ENCODE data around the gene CPA1. TPM values are rescaled to one million over a fixed set of nuclear protein-coding genes. Genes with fewer than 3 reads are reported as not detected.

CPA1 gene
- polyA plus RNA-seq, 3 donors from 2014 or later: not detected

DNA sequence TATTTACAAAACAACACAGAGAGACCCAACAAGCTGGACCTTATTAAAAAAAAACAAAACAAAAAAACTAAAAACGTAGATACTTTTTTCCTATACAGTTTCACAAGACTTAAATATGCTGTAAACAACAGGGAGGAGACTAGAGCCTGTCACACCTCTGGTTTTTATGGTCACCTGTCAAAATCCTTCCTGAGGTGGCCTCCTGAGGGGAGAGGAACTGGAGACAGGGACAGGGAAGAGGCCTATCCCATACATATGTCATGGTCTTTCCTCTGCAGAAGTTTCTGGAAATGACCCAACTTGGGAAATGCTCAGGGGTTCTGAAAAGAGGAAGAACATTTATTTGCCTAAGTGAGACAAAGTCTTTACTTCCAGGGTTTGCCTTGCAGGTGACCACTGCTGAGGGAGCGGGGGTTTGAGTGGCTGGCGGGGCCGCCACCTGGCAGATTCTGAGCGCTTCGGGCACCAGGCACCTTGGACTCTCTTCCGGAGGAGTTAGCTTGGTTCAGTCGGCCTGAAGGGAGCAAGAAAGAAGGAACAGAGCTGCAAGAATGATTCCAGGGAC, 18.3 kb downstream of the CPA1 start:
- H3K4me1 Mint-ChIP-seq: peaks cover 17 to 26% of the 10 kb centered on the region in 2 donors
- no peak overlapping the region for H3K27ac Mint-ChIP-seq
- no peak for DNase-seq
- H3K27me3 Mint-ChIP-seq (ENCODE audit: low read depth in 3 of 3): peaks cover 0 to 3% (median 2%) of the 10 kb centered on the region in 3 donors
- H3K36me3 Mint-ChIP-seq: peaks cover 5 to 30% (median 25%) of the 10 kb centered on the region in 3 donors
- no peaks in the 10 kb centered on the region for H3K9me3 Mint-ChIP-seq
- H3K4me3 Mint-ChIP-seq: no peak overlapping the region

DNA sequence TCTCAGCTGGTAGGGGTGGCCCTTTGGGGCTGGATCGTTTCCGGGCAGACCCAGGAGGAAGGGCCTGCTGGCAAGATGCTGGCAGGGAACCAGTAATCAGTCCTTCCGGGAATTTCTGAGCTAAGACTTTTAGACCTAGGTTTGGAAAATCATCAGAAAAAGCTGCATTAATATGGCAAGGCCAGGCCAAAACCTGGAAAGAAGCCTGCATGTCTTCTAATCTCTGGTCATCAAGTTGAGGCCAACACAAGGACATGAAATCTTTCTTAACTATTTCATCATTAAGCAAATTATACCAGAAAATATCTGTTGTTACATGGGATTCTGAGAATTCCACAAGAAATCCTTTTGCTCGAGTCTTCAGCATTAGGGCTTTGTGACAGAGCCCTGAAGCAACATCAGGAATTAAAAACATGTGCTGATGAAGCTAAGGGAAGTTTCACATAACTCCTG, 19.9 kb downstream of the CPA1 start:
- Mint-ChIP-seq H3K4me1 (peaks cover 2 to 10% of the 10 kb centered on the region in 2 donors), H3K27me3 (ENCODE audit: low read depth in 3 of 3) (peaks cover 0 to 3% (median 0%) of the 10 kb centered on the region in 3 donors), H3K27ac (no peak overlapping the region), H3K36me3 (peaks cover 5 to 36% (median 31%) of the 10 kb centered on the region in 3 donors), H3K4me3 (no peak overlapping the region), H3K9me3 (no peaks in the 10 kb centered on the region)
- DNase-seq: no peak

DNA sequence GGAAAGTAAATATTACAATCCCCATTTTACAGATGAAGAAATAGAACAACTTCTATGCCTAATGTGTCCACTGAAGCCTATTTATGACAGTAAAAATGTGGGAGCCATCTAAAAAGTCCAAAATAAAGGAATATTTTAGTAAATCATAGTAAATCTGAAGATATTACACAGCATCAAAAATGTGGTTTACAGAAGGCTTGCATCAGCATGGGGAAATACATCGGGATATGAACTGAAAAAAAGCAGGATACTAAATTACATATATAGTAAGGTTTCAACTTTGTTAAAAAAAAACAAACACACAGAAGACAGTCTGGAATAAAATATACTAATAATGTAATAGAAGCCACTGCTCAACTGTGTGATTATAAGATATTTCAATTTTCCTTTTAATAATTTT, 20.8 kb downstream of the CPA1 start:
- Mint-ChIP-seq H3K4me1 (peaks cover 0 to 5% of the 10 kb centered on the region in 2 donors), H3K36me3 (peaks cover 5 to 40% (median 31%) of the 10 kb centered on the region in 3 donors), H3K4me3 (no peak overlapping the region), H3K9me3 (no peaks in the 10 kb centered on the region), H3K27me3 (ENCODE audit: low read depth in 3 of 3) (peaks cover 0 to 3% (median 0%) of the 10 kb centered on the region in 3 donors), H3K27ac (no peak overlapping the region)
- DNase-seq: no peak

DNA sequence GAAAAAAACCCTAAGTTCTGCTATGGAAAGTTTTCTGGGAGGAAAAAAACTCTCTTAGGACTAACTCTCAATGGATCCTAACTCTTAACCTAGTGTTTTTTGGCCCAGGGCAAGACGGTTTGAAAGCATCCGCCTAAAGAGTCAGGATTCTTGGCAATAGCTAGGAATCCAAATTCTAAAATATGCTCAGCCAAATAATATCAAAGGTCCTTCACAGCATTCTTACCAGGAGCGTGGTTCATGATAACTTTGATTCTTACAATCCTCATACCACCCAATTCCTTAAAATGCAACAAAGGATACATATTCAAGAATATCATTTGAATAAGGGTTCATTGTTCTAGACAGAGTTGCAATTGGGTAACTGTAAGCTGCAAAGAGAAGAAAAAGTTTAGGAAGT, 21.3 kb downstream of the CPA1 start:
- Mint-ChIP-seq H3K27ac (no peak overlapping the region), H3K4me3 (no peak overlapping the region), H3K27me3 (ENCODE audit: low read depth in 3 of 3) (peaks cover 0 to 3% (median 0%) of the 10 kb centered on the region in 3 donors), H3K36me3 (peaks cover 5 to 37% (median 31%) of the 10 kb centered on the region in 3 donors), H3K9me3 (no peaks in the 10 kb centered on the region), H3K4me1 (peaks cover 0 to 3% of the 10 kb centered on the region in 2 donors)
- no peak for DNase-seq

DNA sequence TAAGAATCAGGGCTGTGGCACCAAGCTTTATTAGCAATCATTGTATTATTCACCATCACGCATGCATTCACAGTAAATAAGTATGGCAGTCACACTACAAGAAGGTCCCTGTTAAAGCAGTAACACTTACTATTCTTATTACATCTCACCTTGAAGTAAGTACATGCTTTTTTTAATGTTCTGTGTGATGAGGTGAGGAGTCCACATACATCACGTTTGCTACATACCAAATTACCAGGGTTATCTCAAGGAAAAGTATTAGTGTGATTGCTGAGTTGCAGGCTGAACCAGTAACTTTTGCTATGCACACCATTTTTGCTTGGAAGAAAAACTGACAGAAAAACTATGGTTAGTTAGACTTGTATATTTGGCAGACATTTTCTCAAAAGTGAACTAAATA, 24.7 kb downstream of the CPA1 start:
- Mint-ChIP-seq H3K27ac (no peak overlapping the region), H3K4me1 (peaks cover 0 to 3% of the 10 kb centered on the region in 2 donors), H3K4me3 (no peak overlapping the region), H3K36me3 (peaks cover 5 to 28% (median 21%) of the 10 kb centered on the region in 3 donors), H3K27me3 (ENCODE audit: low read depth in 3 of 3) (no peaks in the 10 kb centered on the region), H3K9me3 (no peaks in the 10 kb centered on the region)
- no peak for DNase-seq

DNA sequence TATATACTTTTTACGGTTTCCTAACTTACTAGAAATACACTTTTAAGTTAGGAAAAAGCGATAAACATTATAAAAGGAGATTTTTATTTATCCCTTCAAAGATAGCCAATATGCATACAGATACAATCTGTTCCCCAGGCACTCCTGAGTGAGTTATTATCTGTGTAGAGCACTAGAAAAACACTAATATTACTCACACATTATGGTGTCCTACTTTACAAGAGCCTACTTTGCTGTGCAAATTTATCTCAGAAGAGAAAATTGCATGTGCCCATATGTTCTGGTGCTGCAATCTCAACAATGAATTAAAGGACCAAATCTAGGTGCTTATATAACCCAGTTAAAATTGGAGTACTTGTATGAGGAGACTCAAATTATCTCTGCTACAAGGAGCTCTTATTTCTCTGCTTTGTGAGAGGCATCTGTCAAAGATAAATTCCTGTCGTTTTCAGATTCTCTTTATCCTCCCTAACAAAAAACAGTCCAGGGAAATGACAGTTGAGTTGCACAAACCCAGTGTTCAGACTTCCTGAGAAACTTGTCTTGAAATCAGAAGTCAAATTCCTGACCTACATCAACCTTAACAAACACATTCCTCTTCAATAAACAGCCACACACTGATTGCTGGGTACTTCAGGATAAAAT, 28.9 kb downstream of the CPA1 start:
- Mint-ChIP-seq H3K36me3 (peaks cover 6 to 20% (median 12%) of the 10 kb centered on the region in 3 donors), H3K27me3 (ENCODE audit: low read depth in 3 of 3) (no peaks in the 10 kb centered on the region), H3K4me1 (peaks cover 0 to 7% of the 10 kb centered on the region in 2 donors), H3K9me3 (no peaks in the 10 kb centered on the region), H3K27ac (no peak overlapping the region), H3K4me3 (no peak overlapping the region)
- no peak for DNase-seq

DNA sequence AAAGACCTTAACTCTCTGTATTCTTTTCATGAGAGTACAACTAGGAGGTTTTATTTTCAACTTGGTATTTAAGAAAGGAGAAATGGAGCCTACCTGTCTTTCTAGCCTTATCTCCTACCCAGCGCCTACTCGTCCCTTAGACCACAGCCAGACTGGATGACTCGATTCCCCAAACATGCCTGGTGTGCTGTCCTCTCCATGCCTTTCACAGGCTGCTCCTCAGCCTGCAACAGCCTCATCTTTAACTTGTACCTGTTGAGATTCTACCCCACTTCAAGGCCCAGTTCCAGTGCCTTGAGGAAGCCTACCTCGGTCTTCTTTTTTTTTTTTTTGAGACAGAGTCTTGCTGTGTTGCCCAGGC, 29.4 kb downstream of the CPA1 start:
- no peaks in the 10 kb centered on the region for H3K27me3 Mint-ChIP-seq (ENCODE audit: low read depth in 3 of 3)
- no peaks in the 10 kb centered on the region for H3K9me3 Mint-ChIP-seq

DNA sequence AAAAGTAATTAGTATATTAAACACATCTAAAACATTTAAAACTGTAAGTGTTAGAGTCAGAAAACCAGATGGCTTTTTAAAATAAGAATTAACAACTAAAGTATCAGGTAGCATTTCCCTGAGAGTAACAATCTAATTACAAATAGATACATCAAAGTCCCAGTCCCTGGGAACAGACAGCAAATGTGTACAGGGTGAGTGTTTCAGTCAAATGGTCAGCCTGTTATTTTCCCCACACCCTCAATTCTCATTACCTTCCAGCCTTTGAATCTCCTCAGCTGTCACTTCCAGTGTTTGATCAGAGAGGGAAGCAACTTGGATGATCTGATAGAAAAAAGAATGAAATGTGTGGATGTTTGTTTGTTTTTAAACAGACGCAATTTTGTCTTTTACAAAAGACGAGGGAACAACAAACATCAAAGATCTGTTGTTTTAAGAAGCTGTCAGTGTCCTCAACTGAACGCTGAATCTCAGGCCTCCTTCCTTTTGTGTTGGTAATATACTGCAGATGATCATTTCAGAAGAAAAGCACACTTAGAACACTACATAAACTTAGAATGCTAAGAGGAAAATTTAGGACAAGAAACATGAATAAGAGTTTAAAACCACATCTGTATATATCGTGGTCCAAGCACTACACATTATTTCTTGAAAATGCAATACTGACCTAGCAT, 30.7 kb downstream of the CPA1 start:
- Mint-ChIP-seq H3K27me3 (ENCODE audit: low read depth in 3 of 3) (peaks cover 0 to 1% (median 0%) of the 10 kb centered on the region in 3 donors), H3K4me1 (peaks cover 15 to 23% of the 10 kb centered on the region in 2 donors), H3K9me3 (no peaks in the 10 kb centered on the region), H3K36me3 (peaks cover 6 to 18% (median 7%) of the 10 kb centered on the region in 3 donors), H3K27ac (no peak overlapping the region), H3K4me3 (no peak overlapping the region)
- no peak for DNase-seq

More for the DNA sequence above, 29.4 kb downstream of the CPA1 start:
- no peak overlapping the region for H3K4me3 Mint-ChIP-seq
- no peak overlapping the region for H3K27ac Mint-ChIP-seq
- peaks cover 5 to 12% of the 10 kb centered on the region in 2 donors for H3K4me1 Mint-ChIP-seq
- peaks cover 6 to 18% (median 10%) of the 10 kb centered on the region in 3 donors for H3K36me3 Mint-ChIP-seq
- no peak for DNase-seq

DNA sequence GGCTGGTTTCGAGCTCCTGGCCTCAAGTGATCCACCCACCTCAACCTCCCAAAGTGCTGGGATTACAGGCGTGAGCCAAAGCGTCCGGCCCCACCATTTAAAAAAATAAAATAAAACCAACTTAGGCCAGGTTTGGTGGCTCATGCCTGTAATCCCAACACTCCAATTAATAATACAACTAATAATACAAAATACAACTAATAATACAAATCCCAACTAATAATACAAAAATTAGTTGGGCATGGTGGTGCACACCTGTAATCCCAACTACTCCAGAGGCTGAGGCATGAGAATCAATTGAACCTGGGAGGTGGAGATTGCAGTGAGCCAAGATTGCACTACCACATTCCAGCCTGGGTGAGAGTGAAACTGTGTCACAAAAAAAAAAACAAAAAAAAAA, 32.9 kb downstream of the CPA1 start:
- no peak for DNase-seq
- H3K4me3 Mint-ChIP-seq: no peak overlapping the region
- peaks cover 37 to 45% of the 10 kb centered on the region in 2 donors for H3K4me1 Mint-ChIP-seq
- no peaks in the 10 kb centered on the region for H3K9me3 Mint-ChIP-seq
- peaks cover 6 to 15% (median 7%) of the 10 kb centered on the region in 3 donors for H3K36me3 Mint-ChIP-seq
- H3K27me3 Mint-ChIP-seq (ENCODE audit: low read depth in 3 of 3): peaks cover 0 to 1% (median 0%) of the 10 kb centered on the region in 3 donors
- H3K27ac Mint-ChIP-seq: no peak overlapping the region

DNA sequence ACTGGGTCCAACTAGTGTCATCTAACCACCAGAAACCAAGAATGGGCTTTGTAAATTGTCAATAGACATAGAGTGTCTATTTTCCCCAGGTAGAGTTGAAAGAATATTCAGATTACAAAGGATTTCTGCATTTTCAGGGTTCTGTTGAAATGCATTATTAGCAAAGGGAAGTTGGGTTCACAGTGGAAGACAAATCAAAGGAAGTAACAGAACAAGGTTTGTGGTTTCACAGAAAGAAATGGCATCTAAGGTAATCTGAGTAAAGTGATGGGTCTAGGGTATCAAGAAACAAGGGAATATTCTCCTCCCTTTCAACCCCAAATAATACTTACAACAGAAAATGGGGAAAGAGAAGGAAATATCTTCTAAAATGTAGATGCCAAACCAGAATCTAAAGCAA, 34.7 kb downstream of the CPA1 start:
- H3K36me3 Mint-ChIP-seq: peaks cover 6 to 8% (median 7%) of the 10 kb centered on the region in 3 donors
- peak overlapping the region in 2 of 6 donors; percentile 43 to 47 for H3K27ac Mint-ChIP-seq
- H3K4me3 Mint-ChIP-seq: peak overlapping the region in 4 of 5 donors; percentile 1 to 64 (median 53)

DNA sequence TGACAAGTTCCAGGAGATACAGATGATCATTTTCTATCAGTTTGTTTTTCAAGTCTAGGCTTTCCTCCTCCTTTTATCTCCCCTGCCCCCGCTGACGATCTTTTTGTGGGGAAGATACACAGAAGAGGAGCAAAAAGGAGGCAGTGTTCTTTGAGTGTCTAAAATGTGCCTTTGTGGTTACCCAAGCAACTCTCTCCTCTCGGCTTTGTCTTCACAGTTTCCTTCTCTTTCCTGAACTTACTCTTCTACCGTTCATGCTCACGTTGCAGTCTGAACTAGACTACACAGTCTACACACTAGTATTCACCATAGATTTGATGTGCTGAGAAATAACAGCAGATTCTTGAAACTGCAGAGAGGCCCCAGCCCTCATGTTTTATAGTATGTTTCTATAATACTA, 36.9 kb downstream of the CPA1 start:
- no peaks in the 10 kb centered on the region for H3K9me3 Mint-ChIP-seq
- peak overlapping the region in 4 of 5 donors; percentile 1 to 59 (median 46) for H3K4me3 Mint-ChIP-seq
- H3K4me1 Mint-ChIP-seq: peaks cover 44 to 53% of the 10 kb centered on the region in 2 donors

More for the DNA sequence above, 34.7 kb downstream of the CPA1 start:
- H3K27me3 Mint-ChIP-seq (ENCODE audit: low read depth in 3 of 3): peaks cover 0 to 1% (median 0%) of the 10 kb centered on the region in 3 donors
- peaks cover 44 to 53% of the 10 kb centered on the region in 2 donors for H3K4me1 Mint-ChIP-seq
- peak in 1 of 3 donors; percentile 13 for DNase-seq
- no peaks in the 10 kb centered on the region for H3K9me3 Mint-ChIP-seq

DNA sequence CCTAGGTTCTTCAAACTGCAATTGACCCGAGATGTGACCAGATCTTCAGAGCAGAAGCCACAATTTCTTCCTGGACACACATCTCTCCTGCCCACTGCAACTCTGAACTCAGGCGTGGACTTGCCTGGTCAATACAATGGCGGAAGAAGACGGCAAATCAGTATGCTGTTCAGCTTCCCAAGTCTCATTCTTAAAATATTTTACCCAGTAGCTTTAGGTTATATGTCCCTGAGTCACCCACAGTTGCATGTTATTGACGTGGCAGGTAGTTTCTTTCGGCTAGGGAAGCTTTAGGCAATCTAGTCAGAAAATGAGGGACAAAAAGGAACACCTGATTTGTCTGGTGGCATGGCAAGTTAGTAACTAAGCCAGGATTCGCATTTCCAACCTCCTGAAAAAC, 38.0 kb downstream of the CPA1 start:
- no peak overlapping the region for H3K4me3 Mint-ChIP-seq
- H3K36me3 Mint-ChIP-seq: peaks cover 0 to 8% (median 0%) of the 10 kb centered on the region in 3 donors
- no peak for DNase-seq
- no peak overlapping the region for H3K27ac Mint-ChIP-seq
- peaks cover 0 to 1% (median 0%) of the 10 kb centered on the region in 3 donors for H3K27me3 Mint-ChIP-seq (ENCODE audit: low read depth in 3 of 3)
- H3K9me3 Mint-ChIP-seq: no peaks in the 10 kb centered on the region
- peaks cover 44 to 54% of the 10 kb centered on the region in 2 donors for H3K4me1 Mint-ChIP-seq

More for the DNA sequence above, 36.9 kb downstream of the CPA1 start:
- no peak for DNase-seq
- Mint-ChIP-seq H3K27ac (peak overlapping the region; percentile 5 to 81 (median 53)), H3K36me3 (peaks cover 0 to 8% (median 0%) of the 10 kb centered on the region in 3 donors), H3K27me3 (ENCODE audit: low read depth in 3 of 3) (peaks cover 0 to 1% (median 0%) of the 10 kb centered on the region in 3 donors)

DNA sequence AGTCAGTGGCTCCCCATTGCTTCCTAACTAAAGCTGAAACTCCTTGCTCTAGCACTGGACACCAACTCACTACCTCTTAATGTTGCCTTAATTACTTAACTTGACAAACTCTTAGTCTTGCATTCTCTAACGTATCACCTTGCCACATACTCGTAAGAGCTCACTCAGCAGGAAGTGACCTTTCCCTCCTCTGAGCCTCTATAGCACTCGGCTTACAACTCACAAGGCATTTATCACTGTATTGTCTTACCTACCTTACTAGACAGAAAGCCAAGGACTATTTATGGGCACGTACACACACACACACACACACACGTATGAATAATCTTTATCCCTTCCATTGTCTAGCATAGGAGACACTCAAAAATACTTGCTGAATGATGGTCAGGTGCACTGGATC, 39.4 kb downstream of the CPA1 start:
- Mint-ChIP-seq H3K9me3 (no peaks in the 10 kb centered on the region), H3K4me1 (peaks cover 39 to 42% of the 10 kb centered on the region in 2 donors), H3K4me3 (peak overlapping the region in 1 of 5 donors; percentile 12), H3K27me3 (ENCODE audit: low read depth in 3 of 3) (peaks cover 0 to 1% (median 0%) of the 10 kb centered on the region in 3 donors), H3K36me3 (peaks cover 0 to 9% (median 1%) of the 10 kb centered on the region in 3 donors), H3K27ac (peak overlapping the region in 2 of 6 donors; percentile 0 to 16)
- no peak for DNase-seq
